GM12873 (cell line): ENCODE results near the gene DNAJC17.

Source experiments
- CTCF ChIP-seq: IDR thresholded peaks from 2 replicates; pipeline ENCODE4 v1.5.1; 2012; ENCODE audit warnings: low read depth, mild to moderate bottlenecking, moderate library complexity, low read length, control low read depth; ENCODE audit not compliant: insufficient read depth; ENCODE audit errors: missing control alignments

The DNAJC17 gene

DNA sequence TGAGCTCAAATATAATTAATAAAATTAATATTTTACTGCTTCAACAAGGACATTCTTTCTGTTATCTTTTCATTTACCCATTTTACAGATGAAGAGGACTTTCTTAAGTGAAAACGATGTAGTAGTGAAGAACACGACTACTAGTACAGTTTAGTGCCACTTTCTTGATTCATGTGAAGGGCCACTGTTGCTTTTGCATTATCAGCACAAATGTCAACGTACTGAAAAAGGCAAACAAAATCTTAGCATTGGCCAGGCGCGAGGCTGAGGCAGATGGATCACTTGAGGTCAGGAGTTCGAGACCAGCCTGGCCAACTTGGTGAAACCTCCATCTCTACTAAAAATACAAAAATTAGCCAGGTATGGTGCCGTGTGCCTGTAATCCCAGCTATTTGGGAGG is 11.8 kb upstream of the DNAJC17 start:
- TF ChIP-seq CTCF, result no peak

GRCh38 chr15:40815042-40815698 is 7.9 kb upstream of the DNAJC17 start:
- no peak for TF ChIP-seq CTCF

- no peak for TF ChIP-seq CTCF
These were observed 5.6 kb upstream of the DNAJC17 start for GRCh38 chr15:40812721-40813425.

GRCh38 chr15:40808861-40809450 is 1.7 kb upstream of the DNAJC17 start:
- TF ChIP-seq CTCF, result no peak

- no peak for TF ChIP-seq CTCF
These were observed 702 bp upstream of the DNAJC17 start for GRCh38 chr15:40807888-40808461.

DNA sequence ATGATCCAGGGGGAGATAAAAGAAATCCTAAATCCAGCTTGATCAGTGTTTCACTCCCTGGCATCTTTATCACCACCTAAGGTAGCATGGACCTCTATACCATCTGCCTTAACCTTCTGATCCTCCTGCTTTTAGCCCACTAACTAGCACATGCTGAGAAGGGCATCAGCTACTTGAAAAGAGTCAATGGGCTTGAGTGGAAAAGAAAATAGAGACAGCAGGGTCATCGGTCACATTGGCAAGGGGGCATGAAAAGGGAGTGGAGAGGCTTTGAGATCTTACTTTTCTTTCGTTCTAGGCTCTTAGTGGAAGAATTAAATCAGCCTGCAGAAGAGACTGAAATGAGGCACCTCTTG is 623 bp downstream of the DNAJC17 start:
- TF ChIP-seq CTCF, result no peak

DNA sequence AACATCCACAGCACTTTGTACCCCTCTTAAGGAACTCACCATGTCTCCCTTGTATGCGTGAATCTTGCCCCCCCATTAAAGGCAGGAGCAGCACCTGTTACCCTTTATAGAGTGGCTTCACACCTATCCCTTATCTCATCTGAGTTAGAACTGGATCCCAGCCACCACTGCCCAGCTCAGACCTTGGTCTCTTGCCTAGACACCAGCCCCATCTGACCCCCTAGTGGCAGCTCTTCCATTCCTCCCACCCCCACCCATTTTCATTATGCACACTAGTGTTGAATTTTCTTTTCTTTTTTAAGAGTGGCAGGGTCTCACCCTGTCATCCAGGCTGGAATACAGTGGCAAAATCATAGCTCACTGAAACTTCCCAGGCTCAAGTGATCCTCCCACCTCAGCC is 3.6 kb downstream of the DNAJC17 start:
- TF ChIP-seq CTCF, result peak; percentile 21
